Measurements from ENCODE around the gene ULK2.

The ULK2 gene

DNA sequence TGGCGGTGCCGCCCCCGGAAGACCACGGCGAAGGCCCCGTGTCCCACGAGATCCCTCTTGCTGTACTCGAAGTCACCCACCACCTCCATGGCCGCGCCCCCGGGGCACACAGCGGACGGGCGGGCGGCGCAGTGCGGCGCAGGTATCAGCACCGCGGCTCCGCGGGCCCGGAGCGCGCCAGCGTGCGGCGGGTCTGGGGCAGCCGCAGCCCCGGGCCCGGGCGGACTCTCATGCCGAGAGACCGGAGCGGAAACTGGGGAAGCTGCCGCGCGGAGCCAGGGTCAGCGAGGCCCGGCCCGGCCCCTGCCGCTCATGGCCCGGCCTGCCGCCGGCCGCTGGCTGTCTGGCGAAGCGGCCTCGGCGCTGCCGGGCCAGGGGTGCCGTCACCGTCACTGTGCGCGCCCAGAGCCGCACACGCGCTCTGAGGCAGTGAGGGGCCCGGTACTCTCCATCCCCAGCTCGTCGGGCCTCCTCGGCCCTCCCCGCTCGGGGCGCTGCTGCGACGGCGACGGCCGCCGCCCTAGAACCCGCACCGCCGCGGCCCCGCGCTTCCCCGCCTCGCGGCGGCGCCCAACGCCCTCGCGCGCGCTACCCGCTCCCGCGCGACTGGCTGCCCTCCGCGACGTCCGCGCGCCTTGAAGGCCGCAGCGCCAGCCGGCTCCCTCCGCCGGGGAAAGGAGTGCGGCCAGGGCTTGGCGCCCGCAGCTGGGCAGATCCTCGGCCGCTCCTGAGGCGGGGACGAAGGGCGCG is at the start of gene ULK2:
Gene ULK2, minus strand, starts transcription at position 608 of the 750 bp plus-strand sequence. Its CDS starts 519 bp downstream, at position 89.
- Histone ChIP-seq H2AFZ (ENCODE audit: low read length) (no peak within 1 kb of the TSS), H3K9me3 (ENCODE audit: insufficient read depth, low read depth, low read length) (no peaks in the 10 kb centered on the region), H3K9me2 (replicated peaks; ENCODE audit: low read depth, low read length) (no peaks in the 10 kb centered on the region), H3K36me3 (ENCODE audit: insufficient read depth, low read length) (no peaks in the 10 kb centered on the region), H3F3A (ENCODE audit: low read depth) (no peaks in the 10 kb centered on the region), H4K20me1 (ENCODE audit: insufficient read depth, low read length, poor library complexity, severe bottlenecking) (no peaks in the 10 kb centered on the region), H3K27me3 (ENCODE audit: insufficient read depth, low read length, poor library complexity, severe bottlenecking) (no peaks in the 10 kb centered on the region), H3K4me3 (ENCODE audit: low read length, poor library complexity, severe bottlenecking) (no peak within 1 kb of the TSS), H3K4me2 (ENCODE audit: low read depth, low read length, poor library complexity, severe bottlenecking) (no peak within 1 kb of the TSS), H3K4me1 (ENCODE audit: insufficient read depth, low read length, poor library complexity, severe bottlenecking) (no peaks in the 10 kb centered on the region), H3K9ac (ENCODE audit: low read depth, low read length, poor library complexity, severe bottlenecking) (no peak within 1 kb of the TSS), H3K79me2 (ENCODE audit: insufficient read depth, low read length) (no peaks in the 10 kb centered on the region)
- no peak for TF ChIP-seq EZH2phosphoT487 (IDR thresholded peaks at IDR 0.05; ENCODE audit: borderline replicate concordance)
- TF ChIP-seq, protein P1, sequence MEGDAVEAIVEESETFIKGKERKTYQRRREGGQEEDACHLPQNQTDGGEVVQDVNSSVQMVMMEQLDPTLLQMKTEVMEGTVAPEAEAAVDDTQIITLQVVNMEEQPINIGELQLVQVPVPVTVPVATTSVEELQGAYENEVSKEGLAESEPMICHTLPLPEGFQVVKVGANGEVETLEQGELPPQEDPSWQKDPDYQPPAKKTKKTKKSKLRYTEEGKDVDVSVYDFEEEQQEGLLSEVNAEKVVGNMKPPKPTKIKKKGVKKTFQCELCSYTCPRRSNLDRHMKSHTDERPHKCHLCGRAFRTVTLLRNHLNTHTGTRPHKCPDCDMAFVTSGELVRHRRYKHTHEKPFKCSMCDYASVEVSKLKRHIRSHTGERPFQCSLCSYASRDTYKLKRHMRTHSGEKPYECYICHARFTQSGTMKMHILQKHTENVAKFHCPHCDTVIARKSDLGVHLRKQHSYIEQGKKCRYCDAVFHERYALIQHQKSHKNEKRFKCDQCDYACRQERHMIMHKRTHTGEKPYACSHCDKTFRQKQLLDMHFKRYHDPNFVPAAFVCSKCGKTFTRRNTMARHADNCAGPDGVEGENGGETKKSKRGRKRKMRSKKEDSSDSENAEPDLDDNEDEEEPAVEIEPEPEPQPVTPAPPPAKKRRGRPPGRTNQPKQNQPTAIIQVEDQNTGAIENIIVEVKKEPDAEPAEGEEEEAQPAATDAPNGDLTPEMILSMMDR (conservative IDR thresholded peaks at IDR 0.05; ENCODE audit: low read length) = no peak

DNA sequence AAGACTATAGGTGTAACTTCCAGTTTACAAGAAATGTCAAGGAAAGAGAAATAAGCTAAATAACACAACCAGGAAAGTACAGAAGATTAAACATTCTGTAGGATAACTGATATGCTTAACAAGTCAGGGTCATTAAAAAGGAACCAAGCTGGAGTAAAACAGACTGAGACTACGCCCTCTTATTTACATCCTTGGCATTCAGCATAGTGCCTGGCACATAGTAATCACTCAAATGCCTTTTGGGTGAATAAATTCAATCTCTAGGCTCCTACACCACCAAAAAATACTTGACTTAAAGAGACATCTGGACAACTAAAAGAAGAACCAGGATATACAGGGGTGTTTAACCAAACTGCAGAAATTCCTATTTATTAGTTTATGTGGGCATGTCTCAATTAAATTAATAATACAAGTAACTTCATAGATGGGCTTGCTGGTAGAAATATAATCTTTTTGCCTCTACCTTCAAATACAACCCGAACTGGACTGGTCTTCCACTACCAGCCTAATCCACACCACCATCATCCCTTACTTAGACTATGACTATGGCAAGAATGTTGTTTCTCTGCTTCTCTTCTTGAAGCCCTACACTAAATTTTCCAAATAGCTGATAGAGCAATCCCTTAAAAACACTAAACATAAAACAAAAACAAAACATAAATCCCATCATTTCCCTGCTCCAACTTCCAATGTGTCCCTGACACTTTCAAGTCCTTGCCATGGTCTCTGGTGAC is 47.7 kb upstream of the ULK2 start:
- TF ChIP-seq EZH2phosphoT487 (IDR thresholded peaks at IDR 0.05; ENCODE audit: borderline replicate concordance) = no peak
- H3K9me3 ChIP-seq (ENCODE audit: insufficient read depth, low read depth, low read length) = no peaks in the 10 kb centered on the region
- H3K9me2 ChIP-seq (replicated peaks; ENCODE audit: low read depth, low read length) = no peaks in the 10 kb centered on the region
- H4K20me1 ChIP-seq (ENCODE audit: insufficient read depth, low read length, poor library complexity, severe bottlenecking) = no peaks in the 10 kb centered on the region
- no peaks in the 10 kb centered on the region for H3K79me2 ChIP-seq (ENCODE audit: insufficient read depth, low read length)
- H3K4me3 ChIP-seq (ENCODE audit: low read length, poor library complexity, severe bottlenecking) = no peak overlapping the region
- no peak overlapping the region for H3K4me2 ChIP-seq (ENCODE audit: low read depth, low read length, poor library complexity, severe bottlenecking)
- H3K36me3 ChIP-seq (ENCODE audit: insufficient read depth, low read length) = peaks cover 64% of the 10 kb centered on the region
- no peaks in the 10 kb centered on the region for H3K27me3 ChIP-seq (ENCODE audit: insufficient read depth, low read length, poor library complexity, severe bottlenecking)
- H2AFZ ChIP-seq (ENCODE audit: low read length) = no peak overlapping the region
- no peak overlapping the region for H3K9ac ChIP-seq (ENCODE audit: low read depth, low read length, poor library complexity, severe bottlenecking)
- no peaks in the 10 kb centered on the region for H3K4me1 ChIP-seq (ENCODE audit: insufficient read depth, low read length, poor library complexity, severe bottlenecking)
- no peaks in the 10 kb centered on the region for H3F3A ChIP-seq (ENCODE audit: low read depth)

DNA sequence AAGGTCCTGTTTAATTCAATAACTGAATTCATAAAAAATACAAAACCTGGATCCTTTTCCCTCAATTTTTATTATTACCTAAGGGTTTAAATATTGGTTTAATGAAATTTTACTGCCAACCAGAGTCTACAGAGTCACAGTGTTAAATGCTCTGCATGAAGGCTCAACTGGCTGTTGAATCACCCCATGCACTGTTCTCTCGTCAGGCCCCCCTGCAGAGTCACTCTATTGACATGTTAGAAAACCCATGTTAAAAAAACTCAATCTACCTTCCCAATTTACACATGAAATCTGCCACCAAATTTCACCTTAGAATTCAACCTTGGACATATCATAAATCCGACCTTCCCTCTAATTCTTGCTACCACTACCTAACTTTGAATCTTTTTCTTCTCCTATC is 43.3 kb upstream of the ULK2 start:
- Histone ChIP-seq H2AFZ (ENCODE audit: low read length) (no peak overlapping the region), H3K36me3 (ENCODE audit: insufficient read depth, low read length) (peaks cover 70% of the 10 kb centered on the region; the same call in 1 of the 2 replicates), H3K9me2 (replicated peaks; ENCODE audit: low read depth, low read length) (no peaks in the 10 kb centered on the region), H3K27me3 (ENCODE audit: insufficient read depth, low read length, poor library complexity, severe bottlenecking) (no peaks in the 10 kb centered on the region), H3K4me2 (ENCODE audit: low read depth, low read length, poor library complexity, severe bottlenecking) (no peak overlapping the region), H3K79me2 (ENCODE audit: insufficient read depth, low read length) (no peaks in the 10 kb centered on the region), H3K4me3 (ENCODE audit: low read length, poor library complexity, severe bottlenecking) (no peak overlapping the region), H3K9ac (ENCODE audit: low read depth, low read length, poor library complexity, severe bottlenecking) (no peak overlapping the region), H4K20me1 (ENCODE audit: insufficient read depth, low read length, poor library complexity, severe bottlenecking) (no peaks in the 10 kb centered on the region), H3F3A (ENCODE audit: low read depth) (no peaks in the 10 kb centered on the region), H3K4me1 (ENCODE audit: insufficient read depth, low read length, poor library complexity, severe bottlenecking) (no peaks in the 10 kb centered on the region), H3K9me3 (ENCODE audit: insufficient read depth, low read depth, low read length) (no peaks in the 10 kb centered on the region)
- no peak for TF ChIP-seq EZH2phosphoT487 (IDR thresholded peaks at IDR 0.05; ENCODE audit: borderline replicate concordance)
- TF ChIP-seq, protein P1 (conservative IDR thresholded peaks at IDR 0.05; ENCODE audit: low read length) = no peak

Data from Loucy (cell line).